HUDEP-2 (cell line): ENCODE measurements around the gene UGT8.
A peak's percentile ranks its signal among the peaks of the same experiment; 100 is the strongest.
"Not testable (repeated sequence)": the region's sequence is repeated elsewhere in the genome, so short reads cannot be mapped to it uniquely, and the experiment has no call there.

Source experiments
- DNase-seq, 76 experiments: peaks; one replicate each; lab custom pipeline; 2025; ENCODE audit not compliant: unreplicated experiment in 76 of 76; lab: John Stamatoyannopoulos, UW

The UGT8 gene, protein sequence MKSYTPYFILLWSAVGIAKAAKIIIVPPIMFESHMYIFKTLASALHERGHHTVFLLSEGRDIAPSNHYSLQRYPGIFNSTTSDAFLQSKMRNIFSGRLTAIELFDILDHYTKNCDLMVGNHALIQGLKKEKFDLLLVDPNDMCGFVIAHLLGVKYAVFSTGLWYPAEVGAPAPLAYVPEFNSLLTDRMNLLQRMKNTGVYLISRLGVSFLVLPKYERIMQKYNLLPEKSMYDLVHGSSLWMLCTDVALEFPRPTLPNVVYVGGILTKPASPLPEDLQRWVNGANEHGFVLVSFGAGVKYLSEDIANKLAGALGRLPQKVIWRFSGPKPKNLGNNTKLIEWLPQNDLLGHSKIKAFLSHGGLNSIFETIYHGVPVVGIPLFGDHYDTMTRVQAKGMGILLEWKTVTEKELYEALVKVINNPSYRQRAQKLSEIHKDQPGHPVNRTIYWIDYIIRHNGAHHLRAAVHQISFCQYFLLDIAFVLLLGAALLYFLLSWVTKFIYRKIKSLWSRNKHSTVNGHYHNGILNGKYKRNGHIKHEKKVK

DNA sequence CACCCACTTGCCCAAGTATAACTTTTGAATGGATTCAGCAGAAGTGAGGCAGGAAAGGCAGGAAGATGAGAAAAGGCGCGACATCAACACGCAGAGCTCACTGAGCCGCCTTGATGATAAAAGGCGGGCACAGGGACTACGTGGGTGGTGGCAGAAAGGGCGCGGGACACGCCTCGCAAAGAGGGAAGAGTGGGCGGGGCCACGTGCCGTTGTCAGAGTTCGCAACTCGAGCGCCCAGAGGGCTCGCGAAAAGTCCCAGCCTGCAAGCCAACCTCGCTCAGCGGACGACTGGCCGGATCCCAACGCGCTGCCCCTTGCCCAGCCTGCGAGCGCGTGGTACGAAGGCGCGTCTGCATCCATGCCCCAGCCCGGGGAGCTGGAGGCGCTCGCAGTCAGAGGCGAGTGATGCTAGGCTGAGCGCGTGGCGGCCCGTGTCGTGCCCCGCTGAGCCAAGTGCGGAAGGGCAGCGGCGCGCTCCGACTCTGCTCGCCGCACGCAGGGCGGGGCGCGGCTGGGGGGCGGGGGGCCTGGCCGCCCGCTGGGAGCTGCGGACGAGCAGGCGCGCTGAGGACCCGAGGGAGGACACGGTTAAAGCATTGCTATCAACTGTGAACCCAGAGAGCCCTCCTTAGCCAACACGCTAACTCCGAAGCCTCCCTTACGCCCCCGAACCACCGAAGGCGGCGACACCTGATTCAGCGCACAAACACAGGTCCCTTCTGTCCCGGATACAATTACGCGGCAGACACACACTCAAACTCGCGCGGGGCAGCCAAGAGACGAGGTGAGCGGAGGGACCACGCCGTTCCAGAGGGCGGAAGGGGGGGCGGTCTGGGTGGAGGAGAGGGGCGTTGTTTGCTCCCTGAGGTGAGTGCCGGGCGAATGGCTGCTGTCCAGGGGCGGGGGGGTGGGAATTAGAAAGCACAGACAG, at the start of gene UGT8:
TSS of gene UGT8 (plus strand) at position 617 of the 931 bp plus-strand sequence. CDS start 24,074 bp downstream, outside the sequence.
- peak in 19 of 76 experiments; percentile 0 to 39 (median 5) for DNase-seq

DNA sequence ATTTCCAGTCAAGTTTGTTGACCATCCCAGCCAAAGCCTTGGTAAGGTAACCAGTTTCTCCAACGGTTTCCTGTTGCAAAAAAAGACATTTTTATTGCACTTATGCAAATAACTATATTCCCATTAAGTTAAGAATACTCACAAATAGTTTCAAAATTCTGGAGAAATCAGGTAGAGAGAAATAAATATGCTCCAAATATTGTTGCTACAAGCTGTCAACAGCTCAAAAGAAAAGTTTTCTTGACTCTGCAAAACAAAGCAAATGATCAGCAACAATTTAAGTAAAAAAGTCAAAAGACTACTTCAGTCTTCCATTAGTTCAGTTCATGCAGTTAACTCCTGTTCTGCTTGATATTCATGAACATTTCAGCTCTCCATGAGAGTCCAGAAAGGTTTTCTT, 49.0 kb upstream of the UGT8 start:
- DNase-seq: no peak

DNA sequence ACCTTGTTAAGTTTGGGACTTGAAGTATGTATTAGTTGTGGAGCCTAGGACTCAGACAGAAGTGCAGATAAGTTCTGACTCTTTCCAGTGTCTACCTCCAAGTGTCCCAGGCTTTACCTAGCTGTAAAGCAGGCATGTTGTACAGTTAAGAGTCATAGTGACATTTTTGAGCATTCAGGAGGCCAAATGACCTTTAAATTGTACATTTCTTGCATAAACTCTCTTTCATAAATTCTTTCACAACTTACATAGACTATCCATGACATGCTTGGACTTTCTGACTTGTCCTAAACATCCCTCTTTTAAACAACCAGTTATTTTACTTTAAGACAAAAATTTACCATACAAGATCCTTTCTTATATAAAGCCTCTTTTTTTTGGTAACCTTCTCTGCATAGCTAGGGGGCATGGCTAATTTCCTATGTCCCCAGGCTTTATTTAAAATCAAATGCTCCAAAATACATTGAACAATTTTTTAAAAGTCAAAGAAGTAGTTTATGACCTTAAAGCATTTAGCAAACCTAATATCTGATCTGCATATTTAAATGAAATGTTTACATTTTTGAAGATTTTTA, 40.1 kb upstream of the UGT8 start:
- DNase-seq: no peak

DNA sequence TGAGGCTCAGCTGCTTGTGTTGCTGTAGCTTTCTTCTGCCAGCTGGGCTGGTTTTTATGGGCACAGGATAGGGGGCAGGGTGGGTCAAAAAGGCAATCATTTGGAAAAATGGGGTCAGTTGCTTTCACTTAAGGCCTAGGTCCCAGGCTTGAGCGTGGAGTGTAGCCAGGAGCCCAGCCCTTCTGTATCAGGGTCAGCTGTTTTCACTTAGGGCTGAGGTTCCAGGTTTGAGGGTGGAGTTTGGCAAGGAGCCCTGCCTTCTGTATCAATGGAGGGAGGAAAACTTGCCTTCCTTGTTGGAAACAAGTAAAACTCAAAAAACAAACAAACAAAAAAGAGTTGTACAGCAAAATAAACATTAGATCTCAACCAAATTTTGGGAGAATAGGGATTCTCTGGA, 37.0 kb upstream of the UGT8 start:
- no peak for DNase-seq

DNA sequence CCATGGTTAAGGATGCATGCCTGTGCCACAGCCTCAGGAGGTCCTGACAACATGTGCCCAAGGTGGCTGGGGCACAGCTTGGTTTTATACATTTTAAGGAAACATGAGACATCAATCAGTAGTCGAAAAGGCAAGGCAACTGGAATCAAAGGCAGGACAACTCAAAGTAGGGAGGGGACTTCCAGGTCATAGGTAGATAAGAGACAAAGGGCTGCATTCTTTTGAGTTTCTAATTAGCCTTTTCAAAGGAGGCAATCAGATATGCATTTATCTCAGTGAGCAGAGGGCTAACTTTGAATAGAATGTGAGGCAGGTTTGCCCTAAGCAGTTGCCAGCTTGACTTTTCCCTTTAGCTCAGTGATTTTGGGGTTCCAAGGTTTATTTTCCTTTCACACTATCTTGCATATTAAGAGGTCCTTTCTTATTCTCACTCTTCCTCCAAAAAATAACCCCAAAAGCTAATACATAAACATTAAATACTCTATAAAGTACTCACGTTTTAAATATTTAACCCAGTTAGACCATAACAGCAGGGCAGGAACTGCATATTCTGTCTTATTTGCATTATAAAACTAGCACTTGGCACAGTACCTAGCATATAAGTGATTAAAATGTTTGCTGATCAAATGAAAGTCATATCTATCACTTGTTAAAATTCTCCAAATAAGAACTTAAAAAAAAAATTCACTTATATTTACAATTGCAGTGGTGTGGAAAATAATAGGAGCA, 36.3 kb upstream of the UGT8 start:
- DNase-seq: no peak

DNA sequence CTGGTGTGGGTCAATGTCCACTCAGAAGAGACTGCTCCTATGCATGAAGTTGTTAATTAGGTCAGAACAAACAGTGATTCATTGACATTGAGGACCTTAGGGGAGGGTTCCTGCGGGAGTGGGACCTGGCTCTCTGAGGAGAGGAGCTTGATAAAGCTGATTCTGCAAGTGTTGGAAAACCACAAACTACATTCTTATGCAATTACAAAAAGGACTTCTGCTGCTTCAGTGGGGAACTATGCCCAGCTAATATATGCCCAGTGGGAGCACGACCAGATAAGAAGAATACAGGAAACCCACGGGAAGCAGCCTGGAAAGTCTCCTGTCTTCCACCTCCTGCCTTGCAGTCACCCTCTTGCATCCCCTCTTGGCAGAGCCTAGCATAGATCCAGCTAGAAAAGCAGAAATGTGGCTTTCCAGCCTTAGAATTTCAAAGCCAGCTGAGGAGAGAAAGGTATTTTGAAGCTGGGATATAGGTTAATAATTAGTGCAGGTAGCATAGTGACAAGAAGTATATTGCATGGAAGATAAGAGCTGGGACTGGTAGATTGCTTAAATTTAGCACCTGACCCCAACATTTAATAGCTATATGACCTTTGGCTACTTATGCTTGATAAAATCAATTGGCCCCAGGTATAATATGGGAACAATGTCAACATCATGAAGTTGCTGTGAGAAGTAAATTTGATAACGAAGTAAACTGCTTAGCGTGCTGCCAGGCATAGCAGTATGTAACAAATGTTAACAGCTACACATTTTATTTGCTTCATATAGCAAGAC, 34.9 kb upstream of the UGT8 start:
- DNase-seq: no peak

DNA sequence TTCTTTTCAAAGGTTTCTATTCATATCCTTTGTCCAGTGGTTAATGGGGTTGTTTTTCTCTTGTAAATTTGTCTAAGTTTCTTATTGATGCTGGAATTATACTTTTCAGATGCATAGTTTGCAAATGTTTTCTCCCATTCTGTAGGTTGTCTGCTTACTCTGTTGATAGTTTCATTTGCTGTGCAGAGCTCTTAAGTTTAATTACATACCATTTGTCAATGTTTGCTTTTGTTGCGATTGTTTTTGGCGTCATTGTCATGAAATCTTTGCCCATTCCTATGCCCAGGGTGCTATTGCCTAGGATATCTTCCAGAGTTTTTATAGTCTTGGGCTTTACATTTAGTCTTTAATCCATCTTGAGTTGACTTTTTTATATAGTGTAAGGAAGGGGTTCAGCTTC, 21.2 kb upstream of the UGT8 start:
- DNase-seq: no peak

DNA sequence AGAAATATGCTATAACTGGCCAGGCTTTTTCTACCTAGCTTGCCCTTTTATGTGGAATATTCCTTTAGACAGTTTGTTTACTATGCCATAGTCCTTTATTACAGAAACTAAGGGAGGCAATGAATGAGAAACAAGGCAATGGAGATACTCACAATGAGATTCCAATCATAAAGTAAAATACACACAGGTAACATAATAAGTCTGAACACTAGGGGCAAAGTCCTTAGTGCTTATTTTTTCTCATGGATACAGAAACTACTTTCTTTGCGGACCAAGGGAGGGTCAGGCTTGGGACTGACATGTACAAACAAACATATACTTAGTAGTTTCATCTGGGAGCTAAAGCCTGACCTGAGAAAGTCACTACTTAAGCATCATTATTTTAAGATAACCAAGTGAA, 16.0 kb upstream of the UGT8 start:
- no peak for DNase-seq

DNA sequence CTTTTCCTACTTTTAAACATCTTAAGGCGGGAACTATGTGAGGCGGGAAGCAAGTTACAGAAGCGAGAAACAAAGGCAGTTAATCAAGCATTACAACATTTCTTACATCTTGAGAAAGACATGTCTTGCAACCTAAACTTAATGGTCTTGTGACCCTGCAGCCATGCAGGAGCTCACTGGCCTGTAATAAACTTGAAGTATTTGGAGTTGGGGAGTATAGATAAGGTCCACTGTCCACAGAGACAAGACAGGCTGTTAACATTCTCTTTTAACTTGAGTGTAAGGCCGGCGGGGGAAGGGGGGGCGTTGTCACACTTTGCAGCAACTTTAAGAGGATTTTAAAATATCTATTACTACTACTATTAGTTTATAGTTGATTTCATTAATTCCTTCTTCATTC, 10.3 kb upstream of the UGT8 start:
- DNase-seq: no peak

DNA sequence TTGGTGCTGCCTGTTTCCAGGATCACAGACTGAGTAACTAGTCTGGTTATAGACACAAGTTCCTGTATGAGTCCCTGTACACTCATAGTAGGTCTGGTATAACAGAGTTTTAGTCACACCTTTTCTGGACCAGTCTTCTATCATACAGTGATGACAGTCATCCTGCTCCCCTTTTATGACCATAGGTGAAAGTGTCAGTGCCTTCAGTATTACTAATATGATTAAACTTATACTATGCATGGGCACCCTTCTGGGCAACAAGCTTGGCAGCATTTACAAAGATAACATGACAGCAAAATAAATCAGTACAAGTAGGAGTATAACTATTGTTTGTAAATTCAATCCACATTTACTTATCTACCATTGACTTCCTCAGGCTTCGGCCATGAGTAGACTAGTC, 8.2 kb upstream of the UGT8 start:
- not testable (repeated sequence) for DNase-seq

DNA sequence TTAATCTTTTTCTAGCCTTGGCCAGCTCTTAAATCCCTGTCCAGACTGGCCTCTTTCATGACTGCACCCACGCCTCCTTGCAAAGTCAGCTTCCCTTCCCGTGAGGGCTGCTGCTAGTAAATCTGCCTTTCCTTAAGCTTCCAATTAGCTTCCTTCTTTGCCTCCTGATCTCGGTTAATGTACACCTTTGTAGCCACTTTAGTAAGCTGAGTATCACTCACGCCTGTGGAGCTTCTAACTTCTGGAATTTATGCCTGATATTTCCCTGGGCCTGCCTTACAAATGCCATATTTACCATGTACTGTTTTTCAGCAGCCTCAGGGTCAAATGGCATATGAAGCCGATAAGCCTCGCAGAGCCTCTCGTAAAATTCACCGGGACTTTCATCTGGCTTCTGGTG, 5.1 kb upstream of the UGT8 start:
- DNase-seq: no peak

DNA sequence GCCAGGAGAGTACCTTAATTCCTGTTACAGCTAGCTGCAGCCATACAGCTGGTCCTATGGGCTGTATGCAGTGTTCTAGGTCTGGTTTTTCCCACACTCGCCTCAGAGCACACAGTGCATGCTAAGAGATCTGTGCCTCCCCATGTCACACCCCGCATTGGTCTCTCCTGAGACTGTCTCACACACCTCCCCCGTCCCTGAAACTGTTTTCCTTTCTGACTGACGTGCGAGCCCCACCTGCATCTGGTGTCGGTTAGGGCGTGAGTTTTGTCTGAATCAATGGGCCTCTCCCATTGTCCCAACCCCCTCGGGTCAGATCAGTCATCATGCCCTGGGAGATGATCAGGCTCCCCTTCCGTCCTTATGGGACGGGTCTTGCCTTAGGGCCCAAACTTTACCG, 3.4 kb upstream of the UGT8 start:
- no peak for DNase-seq

DNA sequence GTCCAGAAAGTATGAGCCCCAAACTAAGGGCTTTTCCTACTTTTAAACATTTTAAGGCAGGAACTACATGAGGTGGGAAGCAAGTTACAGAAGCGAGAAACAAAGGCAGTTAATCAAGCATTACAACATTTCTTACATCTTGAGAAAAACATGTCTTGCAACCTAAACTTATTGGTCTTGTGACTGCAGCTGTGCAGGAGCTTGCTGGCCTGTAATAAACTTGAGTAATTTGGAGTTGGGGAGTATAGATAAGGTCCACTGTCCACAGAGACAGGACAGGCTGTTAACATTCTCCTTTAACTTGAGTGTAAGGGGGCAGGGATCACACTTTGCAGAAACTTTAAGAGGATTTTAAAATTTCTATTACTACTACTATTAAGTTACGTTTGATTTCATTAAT, 2.7 kb upstream of the UGT8 start:
- DNase-seq: no peak

DNA sequence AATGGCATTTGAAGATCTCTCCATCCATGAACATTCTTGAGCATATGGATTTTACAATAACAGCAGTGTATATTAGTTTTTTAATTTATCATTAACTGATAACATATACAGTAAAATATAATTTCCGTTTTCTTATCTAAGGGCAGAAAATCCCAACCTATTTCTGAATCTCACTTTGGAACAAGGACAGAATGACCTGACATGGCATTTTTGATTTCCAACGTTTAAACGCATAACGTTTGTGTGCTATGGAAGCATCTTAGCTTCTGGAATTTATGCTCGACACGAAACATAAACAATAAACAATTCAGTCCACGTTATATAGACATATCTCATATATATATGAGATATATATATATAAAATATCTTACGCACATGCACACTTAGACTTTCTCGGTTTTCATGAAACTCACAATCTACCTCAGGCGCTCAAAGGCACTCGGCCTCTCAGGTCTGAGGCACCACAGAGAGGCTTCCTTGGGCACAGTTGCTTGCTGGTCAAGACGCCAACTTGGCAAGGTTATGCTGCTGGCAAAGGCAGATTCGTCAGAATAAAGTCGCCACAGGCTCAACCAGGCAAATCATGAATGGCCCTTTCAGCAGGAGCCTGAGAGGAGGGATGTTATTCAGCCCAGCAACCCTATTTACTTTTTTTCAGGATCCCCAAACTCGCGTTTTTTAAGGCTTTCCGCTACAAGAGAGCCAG, 1.0 kb upstream of the UGT8 start:
- no peak for DNase-seq

DNA sequence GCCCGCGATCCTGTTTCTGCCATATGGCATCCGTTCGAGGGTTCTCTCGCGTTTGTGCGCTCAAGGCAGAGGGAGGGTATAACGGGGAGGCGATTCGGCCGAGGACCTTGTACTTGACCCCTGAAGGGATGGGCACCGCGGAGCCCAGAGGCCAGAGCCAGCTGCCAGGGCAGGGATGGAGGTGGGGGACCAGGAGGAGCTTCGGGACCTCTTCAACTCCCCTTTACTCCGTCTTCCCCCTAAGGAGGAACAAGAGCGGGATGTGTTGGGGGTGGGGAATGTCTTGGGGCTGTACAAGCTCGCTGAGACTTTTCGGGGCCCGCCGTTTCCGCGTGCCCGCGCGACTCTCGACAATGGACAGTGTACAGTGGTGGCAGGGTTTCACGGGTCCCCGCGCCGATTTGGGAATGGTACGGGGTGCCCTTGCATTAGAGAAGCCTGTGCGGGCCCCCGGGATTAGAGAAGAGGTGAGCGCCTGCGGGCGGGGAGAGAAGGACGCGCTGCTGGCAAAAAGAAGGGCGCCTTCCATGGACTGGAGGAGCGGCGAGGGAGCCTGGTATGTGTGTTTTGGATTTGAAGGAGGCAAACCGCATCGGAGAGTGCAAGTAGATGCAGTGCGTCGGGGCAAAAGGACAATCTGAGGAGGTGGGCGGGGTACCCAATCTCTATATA, 760 bp downstream of the UGT8 start:
- DNase-seq: no peak

DNA sequence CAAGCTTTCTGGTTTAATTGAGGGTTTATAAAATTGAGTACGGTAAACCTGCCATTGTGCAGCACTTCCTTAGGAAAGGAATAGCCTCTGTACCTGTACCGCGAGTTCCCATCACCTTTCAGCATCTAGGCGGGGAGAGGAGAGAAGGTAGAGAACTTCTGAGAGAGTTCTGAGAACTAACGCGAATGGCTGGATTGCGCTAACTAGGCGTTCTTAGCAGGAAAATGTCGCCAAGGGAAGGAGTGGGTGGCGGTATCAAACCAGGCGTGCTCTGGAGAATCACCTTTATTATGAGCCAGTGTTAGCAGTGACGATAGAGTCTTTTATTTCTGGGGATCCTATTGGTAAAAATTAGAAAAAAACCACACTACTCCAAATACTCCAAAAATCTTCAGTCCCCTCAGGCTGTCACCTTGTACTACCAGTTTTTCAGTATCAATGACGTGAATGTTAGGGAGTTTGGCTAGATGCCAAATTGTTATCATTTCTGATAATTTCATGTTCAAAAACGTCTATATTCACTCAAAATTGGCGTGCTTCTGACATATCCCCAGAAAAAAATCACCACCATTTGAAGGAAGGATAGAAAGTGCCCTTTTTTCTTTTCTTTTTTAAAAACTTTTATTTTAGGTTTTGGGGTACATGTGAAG, 1.4 kb downstream of the UGT8 start:
- DNase-seq: no peak

DNA sequence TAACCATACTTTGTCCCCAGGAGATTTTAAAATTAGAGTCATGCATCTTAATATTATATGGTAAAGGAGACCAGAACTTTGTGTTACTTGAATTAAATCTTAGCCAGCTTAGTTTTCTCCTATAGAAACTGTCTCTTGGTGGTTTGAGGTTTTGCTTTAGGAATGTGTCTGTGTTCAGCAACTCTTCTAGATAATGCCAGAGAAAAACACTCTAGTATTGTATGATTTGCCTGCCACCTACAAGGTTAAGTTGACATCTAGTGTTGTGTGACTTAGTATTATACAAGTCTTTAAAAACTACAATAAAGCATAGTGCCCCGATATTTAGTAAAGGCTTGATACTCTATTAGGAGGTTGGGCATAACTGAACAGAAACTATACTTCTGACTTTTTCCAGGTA, 2.1 kb downstream of the UGT8 start:
- DNase-seq: no peak
